Activated CD8-positive, alpha-beta memory T cell treated with anti-CD3 and anti-CD28 coated beads, Interleukin-2, amount 50 U/mL, for 24 hours (primary cell): ENCODE data around the gene DLG3.

Experiments
- DNase-seq: peaks from one replicate; pipeline ENCODE4 v3.0.0-alpha.2; 2020; ENCODE audit errors: extremely low read depth

Gene DLG3

GRCh38 chrX:70525733-70526132, 81.1 kb downstream of the DLG3 start:
- no peak for DNase-seq

GRCh38 chrX:70527053-70527452, 82.4 kb downstream of the DLG3 start:
- no peak for DNase-seq

DNA sequence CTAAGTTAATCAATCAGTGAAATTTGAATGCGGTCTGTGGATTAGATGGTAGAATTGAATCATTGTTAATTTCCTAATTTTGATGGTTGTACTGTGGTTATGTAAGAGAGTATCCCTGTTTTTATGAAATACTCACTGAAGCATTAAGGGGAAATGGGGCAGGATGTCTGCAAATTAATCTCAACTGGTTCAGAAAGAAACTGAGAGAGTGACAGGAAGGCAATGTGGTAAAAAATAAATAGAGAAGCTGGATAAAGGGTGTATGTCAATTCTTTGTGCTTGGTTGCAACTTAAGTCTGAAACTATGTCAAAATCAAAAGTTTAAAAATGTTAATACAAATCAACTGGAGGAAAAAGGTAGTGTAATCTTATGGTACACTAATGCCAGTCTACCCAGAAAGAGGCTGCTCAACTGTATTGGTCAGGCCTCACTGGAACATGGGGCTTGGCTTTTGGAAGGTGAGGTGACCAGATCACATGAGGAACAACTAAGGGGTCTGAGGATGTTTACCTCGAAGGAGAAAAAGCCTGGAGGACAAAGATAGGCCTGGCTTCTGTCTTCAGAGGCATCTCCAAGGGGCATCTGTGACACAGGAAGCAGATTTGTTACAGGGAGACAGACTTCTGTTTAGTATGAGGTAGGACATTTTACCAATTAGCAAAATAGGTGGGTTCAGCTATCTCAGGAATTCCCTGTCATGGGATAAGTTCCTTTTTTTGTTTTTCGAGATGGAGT, 83.1 kb downstream of the DLG3 start:
- DNase-seq = no peak

GRCh38 chrX:70535198-70535597, 90.6 kb downstream of the DLG3 start:
- DNase-seq = no peak

- DNase-seq = no peak
Measured at GRCh38 chrX:70549429-70549828, 104.8 kb downstream of the DLG3 start.

GRCh38 chrX:70552130-70552704, 107.6 kb downstream of the DLG3 start:
- no peak for DNase-seq

DNA sequence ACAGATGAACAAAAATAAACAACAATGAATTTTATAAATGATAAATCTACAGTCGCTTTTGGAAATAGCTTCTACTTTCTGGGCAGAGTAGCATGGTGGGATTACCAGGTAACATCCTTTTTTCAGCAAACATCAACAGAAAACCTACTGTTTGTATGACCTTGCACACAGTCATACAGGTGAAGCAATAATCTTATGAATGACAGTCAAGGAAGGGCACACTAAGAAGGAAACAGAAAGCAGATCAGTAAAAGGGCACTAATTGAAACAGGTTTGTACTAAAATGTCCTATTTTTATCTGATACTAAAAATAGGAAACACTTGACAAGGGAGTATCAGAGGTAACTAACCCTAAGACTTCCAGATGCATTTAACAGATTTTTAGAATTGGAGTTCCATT, 108.9 kb downstream of the DLG3 start:
- no peak for DNase-seq

GRCh38 chrX:70554081-70554480, 109.4 kb downstream of the DLG3 start:
- no peak for DNase-seq

GRCh38 chrX:70554523-70554922, 109.9 kb downstream of the DLG3 start:
- no peak for DNase-seq

DNA sequence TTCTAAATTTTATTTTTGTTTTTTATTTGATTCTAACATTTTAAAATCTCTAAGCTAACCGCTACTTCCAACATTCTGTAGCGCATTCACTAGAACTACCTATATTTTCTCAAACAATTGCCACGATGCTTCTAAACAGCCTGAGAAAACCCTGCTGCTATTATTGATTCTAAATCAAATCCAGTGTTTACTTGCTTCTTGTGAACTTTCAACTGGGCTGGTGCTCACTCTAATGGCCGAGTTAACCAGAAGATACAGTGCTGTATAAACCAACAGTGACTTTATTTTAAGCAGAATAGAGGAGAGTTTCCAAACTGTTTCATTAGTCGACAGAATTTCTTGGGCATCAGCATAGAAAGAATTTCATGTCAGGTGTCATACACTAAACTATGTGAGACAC, 110.3 kb downstream of the DLG3 start:
- DNase-seq = no peak
